GM19455 (cell line): ENCODE measurements around the gene LSR.

Experiments used
- ATAC-seq: cut with Tn5 transposase; IDR thresholded peaks from one replicate; pipeline ENCODE4 v1.9.1; 2021; ENCODE audit not compliant: unreplicated experiment

Gene LSR

GRCh38 chr19:35265900-35266519 lies 17.2 kb downstream of the LSR start:
- ATAC-seq: no peak

GRCh38 chr19:35266520-35267352 lies 17.9 kb downstream of the LSR start:
- ATAC-seq: no peak

GRCh38 chr19:35267353-35267817 lies 18.6 kb downstream of the LSR start:
- ATAC-seq: no peak

- ATAC-seq: peak; percentile 39
Measured at GRCh38 chr19:35267818-35268535, 19.2 kb downstream of the LSR start.

GRCh38 chr19:35268536-35269437 lies 20.0 kb downstream of the LSR start, which contains the start of gene USF2:
Gene USF2 (plus strand): TSS chr19:35268962. CDS start chr19:35269102, 140 bp downstream.
- ATAC-seq: peak; percentile 20

GRCh38 chr19:35269438-35270117 lies 20.8 kb downstream of the LSR start:
- ATAC-seq: peak; percentile 41

GRCh38 chr19:35270381-35270811 lies 21.6 kb downstream of the LSR start:
- no peak for ATAC-seq

GRCh38 chr19:35271546-35271945 lies 22.7 kb downstream of the LSR start:
- ATAC-seq: no peak

GRCh38 chr19:35272122-35272719 lies 23.4 kb downstream of the LSR start:
- ATAC-seq: no peak

- ATAC-seq: no peak
Measured at GRCh38 chr19:35272954-35273649, 24.3 kb downstream of the LSR start.

GRCh38 chr19:35273686-35274259 lies 25.0 kb downstream of the LSR start:
- no peak for ATAC-seq

GRCh38 chr19:35274323-35274722 lies 25.5 kb downstream of the LSR start:
- no peak for ATAC-seq

GRCh38 chr19:35276706-35277281 lies 28.0 kb downstream of the LSR start:
- no peak for ATAC-seq

GRCh38 chr19:35278578-35279284 lies 29.9 kb downstream of the LSR start:
- ATAC-seq: no peak

- no peak for ATAC-seq
Measured at GRCh38 chr19:35279374-35279773, 30.6 kb downstream of the LSR start.

- ATAC-seq: no peak
Measured at GRCh38 chr19:35279985-35280821, 31.4 kb downstream of the LSR start.

GRCh38 chr19:35281303-35281702 lies 32.5 kb downstream of the LSR start:
- ATAC-seq: no peak
